Astrocyte (in vitro differentiated cells and primary cell): ENCODE data around the gene CDT1.

ENCODE experiments used
- CTCF ChIP-seq: IDR thresholded peaks from 2 replicates; pipeline ENCODE4 v1.5.1; 2011; ENCODE audit warnings: low read depth, mild to moderate bottlenecking, inconsistent platforms, low read length, moderate library complexity; ENCODE audit not compliant: insufficient read depth
- EZH2 ChIP-seq: IDR thresholded peaks from 2 replicates; pipeline ENCODE4 v1.6.1; 2012; ENCODE audit warnings: mild to moderate bottlenecking, low read length, inconsistent platforms; ENCODE audit not compliant: insufficient read depth

GRCh38 chr16:88836791-88837190 lies 33.2 kb downstream of the CDT1 start:
- TF ChIP-seq CTCF: no peak
- no peak for TF ChIP-seq EZH2
